ENCODE data around the gene DCTN1. TPM values are rescaled to one million over a fixed set of nuclear protein-coding genes. Genes with fewer than 3 reads are reported as not detected.

The DCTN1 gene
- polyA plus RNA-seq, 1 of the 3 experiments (the other 2 are of a cell fraction), result 91.1 TPM

GRCh38 chr2:74369976-74370375 is 10.1 kb downstream of the DCTN1 start:
- POLR2A ChIA-PET, result no interaction called here
- CTCF ChIA-PET, result interaction anchor here (0.5 to 3.9 kb wide), 5 partner anchors 22 to 735 kb away, joined by 3 to 17 read pairs (median 4); no protein-coding TSS in a partner anchor
- no peak overlapping the region for H3K4me2 ChIP-seq
- H2AFZ ChIP-seq (ENCODE audit: low read depth), result no peak overlapping the region
- peaks cover 3 to 18% of the 10 kb centered on the region in 2 experiments; a peak in 2 of 4 replicates for H3K4me1 ChIP-seq (ENCODE audit: control insufficient read depth in 1 of 2, insufficient read depth in 2 of 2, low read depth in 1 of 2, low read length in 1 of 2)
- H3K9me3 ChIP-seq, result no peaks in the 10 kb centered on the region
- no peaks in the 10 kb centered on the region for H3K9me2 ChIP-seq
- H3K9ac ChIP-seq, result no peak overlapping the region
- WGBS (ENCODE audit: low lambda C conversion rate), result 97% methylated on average over 6 of the region's 7 CpGs
- TF ChIP-seq ZBTB33 (IDR thresholded peaks at IDR 0.05; ENCODE audit: borderline replicate concordance, low read depth) (no peak), RAD21 (IDR thresholded peaks at IDR 0.05; ENCODE audit: low read length) (no peak), POLR2AphosphoS5 (IDR thresholded peaks at IDR 0.05; ENCODE audit: low read depth, low read length) (no peak), TCF12 (IDR thresholded peaks at IDR 0.05) (no peak), TEAD4 (IDR thresholded peaks at IDR 0.05; ENCODE audit: borderline replicate concordance, insufficient read depth) (no peak), USF1 (IDR thresholded peaks at IDR 0.05; ENCODE audit: borderline replicate concordance, low read depth) (no peak), TAF1 (IDR thresholded peaks at IDR 0.05; ENCODE audit: borderline replicate concordance, low read depth, low read length) (no peak), FOXJ3 (CRISPR knock-in tag; IDR thresholded peaks at IDR 0.05) (no peak), MEF2A (IDR thresholded peaks at IDR 0.05; ENCODE audit: borderline replicate concordance, low read depth) (no peak), GABPA (IDR thresholded peaks at IDR 0.05; ENCODE audit: low read depth) (no peak), USF2 (IDR thresholded peaks at IDR 0.05; ENCODE audit: borderline replicate concordance, low read depth, low read length) (no peak), NRF1 (IDR thresholded peaks at IDR 0.05; ENCODE audit: low read depth, low read length) (no peak)
- TF ChIP-seq, protein P1, sequence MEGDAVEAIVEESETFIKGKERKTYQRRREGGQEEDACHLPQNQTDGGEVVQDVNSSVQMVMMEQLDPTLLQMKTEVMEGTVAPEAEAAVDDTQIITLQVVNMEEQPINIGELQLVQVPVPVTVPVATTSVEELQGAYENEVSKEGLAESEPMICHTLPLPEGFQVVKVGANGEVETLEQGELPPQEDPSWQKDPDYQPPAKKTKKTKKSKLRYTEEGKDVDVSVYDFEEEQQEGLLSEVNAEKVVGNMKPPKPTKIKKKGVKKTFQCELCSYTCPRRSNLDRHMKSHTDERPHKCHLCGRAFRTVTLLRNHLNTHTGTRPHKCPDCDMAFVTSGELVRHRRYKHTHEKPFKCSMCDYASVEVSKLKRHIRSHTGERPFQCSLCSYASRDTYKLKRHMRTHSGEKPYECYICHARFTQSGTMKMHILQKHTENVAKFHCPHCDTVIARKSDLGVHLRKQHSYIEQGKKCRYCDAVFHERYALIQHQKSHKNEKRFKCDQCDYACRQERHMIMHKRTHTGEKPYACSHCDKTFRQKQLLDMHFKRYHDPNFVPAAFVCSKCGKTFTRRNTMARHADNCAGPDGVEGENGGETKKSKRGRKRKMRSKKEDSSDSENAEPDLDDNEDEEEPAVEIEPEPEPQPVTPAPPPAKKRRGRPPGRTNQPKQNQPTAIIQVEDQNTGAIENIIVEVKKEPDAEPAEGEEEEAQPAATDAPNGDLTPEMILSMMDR (IDR thresholded peaks at IDR 0.05), result no peak
- TF ChIP-seq, protein P2, sequence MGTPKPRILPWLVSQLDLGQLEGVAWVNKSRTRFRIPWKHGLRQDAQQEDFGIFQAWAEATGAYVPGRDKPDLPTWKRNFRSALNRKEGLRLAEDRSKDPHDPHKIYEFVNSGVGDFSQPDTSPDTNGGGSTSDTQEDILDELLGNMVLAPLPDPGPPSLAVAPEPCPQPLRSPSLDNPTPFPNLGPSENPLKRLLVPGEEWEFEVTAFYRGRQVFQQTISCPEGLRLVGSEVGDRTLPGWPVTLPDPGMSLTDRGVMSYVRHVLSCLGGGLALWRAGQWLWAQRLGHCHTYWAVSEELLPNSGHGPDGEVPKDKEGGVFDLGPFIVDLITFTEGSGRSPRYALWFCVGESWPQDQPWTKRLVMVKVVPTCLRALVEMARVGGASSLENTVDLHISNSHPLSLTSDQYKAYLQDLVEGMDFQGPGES (IDR thresholded peaks at IDR 0.05; ENCODE audit: low read depth, low read length), result no peak
- H3K4me3 ChIP-seq (ENCODE audit: low read depth in 2 of 2, low read length in 1 of 2), result no peak overlapping the region
- H3K27ac ChIP-seq (ENCODE audit: low read depth in 2 of 2, low read length in 1 of 2), result no peak overlapping the region
- H3F3A ChIP-seq (replicated peaks; ENCODE audit: insufficient read depth), result no peaks in the 10 kb centered on the region
- no peaks in the 10 kb centered on the region for H3K27me3 ChIP-seq (ENCODE audit: insufficient read depth)
- H3K79me2 ChIP-seq (ENCODE audit: insufficient read depth), result peaks cover 14% of the 10 kb centered on the region; the same call in 1 of the 2 replicates
- peaks cover 17 to 66% of the 10 kb centered on the region in 2 experiments for H3K36me3 ChIP-seq (replicated peaks in 1 of 2; ENCODE audit: control insufficient read depth in 1 of 2, insufficient read depth in 2 of 2, low read length in 1 of 2)
- H4K20me1 ChIP-seq (ENCODE audit: insufficient read depth), result no peaks in the 10 kb centered on the region
- DNase-seq, result no peak
